Measurements from ENCODE around the gene PLPP3. TPM values are rescaled to one million over a fixed set of nuclear protein-coding genes. Genes with fewer than 3 reads are reported as not detected.
"Not testable (repeated sequence)": the region's sequence is repeated elsewhere in the genome, so short reads cannot be mapped to it uniquely, and the experiment has no call there.

Gene PLPP3
- total RNA-seq, 1 donor from 2014 or later, result 61.8 TPM

GRCh38 chr1:56617141-56617540, 37.8 kb upstream of the PLPP3 start:
- no peak for DNase-seq (ENCODE audit: low spot score in 2 of 2, unreplicated experiment in 2 of 2)
- Mint-ChIP-seq H3K9me3 (peaks cover 13% of the 10 kb centered on the region), H3K36me3 (peaks cover 3% of the 10 kb centered on the region), H3K4me3 (no peak overlapping the region), H3K27me3 (ENCODE audit: low read depth) (no peaks in the 10 kb centered on the region), H3K27ac (no peak overlapping the region), H3K4me1 (no peaks in the 10 kb centered on the region)
- no peak for TF ChIP-seq CTCF (IDR thresholded peaks at IDR 0.05; ENCODE audit: unreplicated experiment)

- not testable (repeated sequence) for H3K4me3 Mint-ChIP-seq; H3K36me3 Mint-ChIP-seq; H3K27ac Mint-ChIP-seq; H3K4me1 Mint-ChIP-seq; DNase-seq (ENCODE audit: low spot score in 2 of 2, unreplicated experiment in 2 of 2); H3K27me3 Mint-ChIP-seq (ENCODE audit: low read depth)
- peaks cover 33% of the 10 kb centered on the region for H3K9me3 Mint-ChIP-seq
Measured at GRCh38 chr1:56610770-56611169, 31.4 kb upstream of the PLPP3 start.

GRCh38 chr1:56610097-56610496, 30.7 kb upstream of the PLPP3 start:
- H3K27me3 Mint-ChIP-seq (ENCODE audit: low read depth); H3K4me3 Mint-ChIP-seq; H3K27ac Mint-ChIP-seq; DNase-seq (ENCODE audit: low spot score in 2 of 2, unreplicated experiment in 2 of 2); H3K36me3 Mint-ChIP-seq; H3K4me1 Mint-ChIP-seq: not testable (repeated sequence)
- peaks cover 33% of the 10 kb centered on the region for H3K9me3 Mint-ChIP-seq

GRCh38 chr1:56595397-56596191, 16.2 kb upstream of the PLPP3 start:
- DNase-seq (ENCODE audit: low spot score in 2 of 2, unreplicated experiment in 2 of 2); H3K4me1 Mint-ChIP-seq; H3K27ac Mint-ChIP-seq; H3K27me3 Mint-ChIP-seq (ENCODE audit: low read depth); H3K36me3 Mint-ChIP-seq; H3K4me3 Mint-ChIP-seq: not testable (repeated sequence)
- H3K9me3 Mint-ChIP-seq, result peaks cover 20% of the 10 kb centered on the region

GRCh38 chr1:56591909-56592308, 12.5 kb upstream of the PLPP3 start:
- no peak overlapping the region for H3K27ac Mint-ChIP-seq
- peaks cover 10% of the 10 kb centered on the region for H3K36me3 Mint-ChIP-seq
- H3K27me3 Mint-ChIP-seq (ENCODE audit: low read depth), result no peaks in the 10 kb centered on the region
- TF ChIP-seq CTCF (IDR thresholded peaks at IDR 0.05; ENCODE audit: unreplicated experiment), result no peak
- no peak overlapping the region for H3K4me3 Mint-ChIP-seq
- H3K9me3 Mint-ChIP-seq, result peaks cover 29% of the 10 kb centered on the region
- DNase-seq (ENCODE audit: low spot score in 2 of 2, unreplicated experiment in 2 of 2), result no peak
- H3K4me1 Mint-ChIP-seq, result peaks cover 5% of the 10 kb centered on the region

GRCh38 chr1:56590520-56591011, 11.2 kb upstream of the PLPP3 start:
- no peak for DNase-seq (ENCODE audit: low spot score in 2 of 2, unreplicated experiment in 2 of 2)
- Mint-ChIP-seq H3K36me3 (peaks cover 6% of the 10 kb centered on the region), H3K27ac (no peak overlapping the region), H3K9me3 (peaks cover 20% of the 10 kb centered on the region), H3K27me3 (ENCODE audit: low read depth) (no peaks in the 10 kb centered on the region), H3K4me1 (peaks cover 5% of the 10 kb centered on the region), H3K4me3 (no peak overlapping the region)
- no peak for TF ChIP-seq CTCF (IDR thresholded peaks at IDR 0.05; ENCODE audit: unreplicated experiment)

GRCh38 chr1:56589369-56589768, 10.0 kb upstream of the PLPP3 start:
- Mint-ChIP-seq H3K9me3 (peaks cover 20% of the 10 kb centered on the region), H3K36me3 (peaks cover 6% of the 10 kb centered on the region), H3K27ac (no peak overlapping the region), H3K27me3 (ENCODE audit: low read depth) (no peaks in the 10 kb centered on the region), H3K4me3 (no peak overlapping the region), H3K4me1 (peaks cover 5% of the 10 kb centered on the region)
- no peak for TF ChIP-seq CTCF (IDR thresholded peaks at IDR 0.05; ENCODE audit: unreplicated experiment)
- DNase-seq (ENCODE audit: low spot score in 2 of 2, unreplicated experiment in 2 of 2), result no peak
